Tibial nerve (tissue), 4 donors: Measurements from ENCODE around the gene BBS4.
"Not testable (repeated sequence)": the region's sequence is repeated elsewhere in the genome, so short reads cannot be mapped to it uniquely, and the experiment has no call there.

Experiments used
- CTCF ChIP-seq, 5 experiments: fragments of 200-600 bp in 3 of 5; fragments of 450-650 bp in 2 of 5; sonication (generic) in 3 of 5; IDR thresholded peaks; one replicate each; pipeline ENCODE4 v1.5.1; 2016 to 2019; ENCODE audit warnings: antibody characterized with exemption in 5 of 5, mild to moderate bottlenecking in 3 of 5, moderate library complexity in 2 of 5
- EP300 ChIP-seq, 2 donors: sonication (generic); formaldehyde crosslinking; IDR thresholded peaks; one replicate each; pipeline ENCODE4 v1.6.1; 2017; ENCODE audit warnings: antibody characterized with exemption in 2 of 2, mild to moderate bottlenecking in 1 of 2

GRCh38 chr15:72661081-72661480 lies 24.9 kb upstream of the BBS4 start:
- TF ChIP-seq CTCF, EP300 (IDR thresholded peaks at IDR 0.05): not testable (repeated sequence)
